ENCODE results near the gene MGLL. TPM values are rescaled to one million over a fixed set of nuclear protein-coding genes. Genes with fewer than 3 reads are reported as not detected.

MGLL gene
- total RNA-seq, 1 experiment from 2014 or later: 6.8 TPM

GRCh38 chr3:127770671-127771355 lies 51.5 kb downstream of the MGLL start:
- H3K9me3 ChIP-seq (ENCODE audit: control insufficient read depth in 1 of 2, insufficient read depth in 1 of 2, low read depth in 1 of 2, low read length in 2 of 2): no peaks in the 10 kb centered on the region
- no peak overlapping the region for H3K27ac ChIP-seq (ENCODE audit: low read depth, low read length)
- ChIA-PET CTCF (no interaction called here), POLR2A (no interaction called here), RAD21 (ENCODE audit: low non-redundant PET in 1 of 2, low total read pairs in 2 of 2, uncharacterized antibody in 2 of 2, unreplicated experiment in 2 of 2) (no interaction called here)
- ATAC-seq (no peak), DNase-seq (ENCODE audit: low read depth, low spot score) (no peak)
- no peaks in the 10 kb centered on the region for H3K36me3 ChIP-seq (ENCODE audit: control insufficient read depth in 1 of 2, insufficient read depth in 2 of 2, low read length in 2 of 2)
- H4K20me1 ChIP-seq (ENCODE audit: insufficient read depth): no peaks in the 10 kb centered on the region
- intact Hi-C loops (cut with micrococcal nuclease): no loop called here
- H3K4me3 ChIP-seq (replicated peaks in 1 of 2; ENCODE audit: low read depth in 1 of 2, low read length in 2 of 2): no peak overlapping the region
- H3K79me2 ChIP-seq (ENCODE audit: insufficient read depth, low read length): no peaks in the 10 kb centered on the region
- no peak overlapping the region for H3K9ac ChIP-seq (ENCODE audit: low read length)
- H2AFZ ChIP-seq (ENCODE audit: low read depth, low read length, poor library complexity, severe bottlenecking): no peak overlapping the region
- BruUV-seq (replicated peaks): no TSS peak
- H3K27me3 ChIP-seq (ENCODE audit: insufficient read depth, low read length): no peaks in the 10 kb centered on the region
- H3K4me1 ChIP-seq (ENCODE audit: control insufficient read depth in 1 of 2, insufficient read depth in 2 of 2, low read length in 2 of 2): peaks cover 14 to 45% of the 10 kb centered on the region in 2 experiments
- TF ChIP-seq SIN3A (IDR thresholded peaks at IDR 0.05; ENCODE audit: low read depth) (no peak), CBX3 (IDR thresholded peaks at IDR 0.05; ENCODE audit: low read depth) (no peak), MAX (IDR thresholded peaks at IDR 0.05) (no peak), ZNF274 (IDR thresholded peaks at IDR 0.05; ENCODE audit: low read depth, low read length) (no peak), TCF7L2 (IDR thresholded peaks at IDR 0.05; ENCODE audit: borderline replicate concordance, extremely low read depth, insufficient read depth, insufficient read length) (no peak), REST (IDR thresholded peaks at IDR 0.05; ENCODE audit: low read depth) (no peak), JUND (IDR thresholded peaks at IDR 0.05) (no peak), RAD21 (IDR thresholded peaks at IDR 0.05; ENCODE audit: low read depth) (no peak), SRF (IDR thresholded peaks at IDR 0.05; ENCODE audit: low read depth) (no peak), ZFX (IDR thresholded peaks at IDR 0.05) (no peak), POLR2A (IDR thresholded peaks at IDR 0.05; ENCODE audit: borderline replicate concordance, extremely low read depth, insufficient read depth, insufficient read length) (no peak), CTCF (IDR thresholded peaks at IDR 0.05 in 2 of 3, conservative IDR thresholded peaks at IDR 0.05 in 1 of 3; ENCODE audit: borderline replicate concordance in 1 of 3, insufficient read depth in 1 of 3, low read depth in 2 of 3, low read length in 2 of 3) (no peak), ZBTB33 (IDR thresholded peaks at IDR 0.05; ENCODE audit: extremely low read depth, insufficient replicate concordance, low read length) (no peak)
- no peaks in the 10 kb centered on the region for H3K9me2 ChIP-seq (ENCODE audit: insufficient read depth)
- H3K4me2 ChIP-seq (ENCODE audit: low read length): no peak overlapping the region
